Superior temporal gyrus (tissue), 1 donor: ENCODE results near the gene THBS4.
A peak's percentile ranks its signal among the peaks of the same experiment; 100 is the strongest.

Experiments used
- DNase-seq: peaks from one replicate; pipeline ENCODE4 v3.0.0-alpha.2; 2016; ENCODE audit errors: extremely low spot score

THBS4 gene

GRCh38 chr5:80034962-80035821, at the start of gene THBS4:
THBS4 (plus strand) TSS chr5:80035348; CDS start chr5:80035538, 190 bp downstream.
- DNase-seq, result no peak

- DNase-seq, result no peak
These were observed 48.9 kb upstream of the THBS4 start for GRCh38 chr5:79986260-79986659.

GRCh38 chr5:79990205-79990597, 44.9 kb upstream of the THBS4 start:
- DNase-seq, result no peak

- peak; percentile 93 for DNase-seq
These were observed 44.3 kb upstream of the THBS4 start, which contains the start of gene MTX3 for GRCh38 chr5:79990598-79991507. MTX3 (minus strand) TSS chr5:79991262; CDS start chr5:79991238, 24 bp downstream.

- DNase-seq, result no peak
These were observed 42.1 kb upstream of the THBS4 start for GRCh38 chr5:79992891-79993657.

GRCh38 chr5:79999722-80000121, 35.4 kb upstream of the THBS4 start:
- no peak for DNase-seq

GRCh38 chr5:80002677-80003076, 32.5 kb upstream of the THBS4 start:
- no peak for DNase-seq

- DNase-seq, result peak; percentile 51
These were observed 26.0 kb upstream of the THBS4 start for GRCh38 chr5:80008995-80009765.

- no peak for DNase-seq
These were observed 24.3 kb upstream of the THBS4 start for GRCh38 chr5:80010754-80011392.

GRCh38 chr5:80025069-80025468, 10.1 kb upstream of the THBS4 start:
- no peak for DNase-seq

GRCh38 chr5:80026841-80027240, 8.3 kb upstream of the THBS4 start:
- DNase-seq, result no peak

GRCh38 chr5:80031109-80031508, 4.0 kb upstream of the THBS4 start:
- no peak for DNase-seq

- DNase-seq, result no peak
These were observed 1.6 kb upstream of the THBS4 start for GRCh38 chr5:80033513-80033912.

GRCh38 chr5:80034559-80034958, 589 bp upstream of the THBS4 start:
- no peak for DNase-seq

- no peak for DNase-seq
These were observed 691 bp downstream of the THBS4 start for GRCh38 chr5:80035839-80036238.

GRCh38 chr5:80036615-80037014, 1.5 kb downstream of the THBS4 start:
- DNase-seq, result no peak

- DNase-seq, result no peak
These were observed 2.2 kb downstream of the THBS4 start for GRCh38 chr5:80037366-80037765.

- no peak for DNase-seq
These were observed 4.5 kb downstream of the THBS4 start for GRCh38 chr5:80039650-80040049.

- no peak for DNase-seq
These were observed 6.4 kb downstream of the THBS4 start for GRCh38 chr5:80041527-80041926.

GRCh38 chr5:80042330-80042729, 7.2 kb downstream of the THBS4 start:
- DNase-seq, result no peak
